NCI-H1436 (cell line): ENCODE measurements around the gene ATP6V1B1.
"Not testable (repeated sequence)": the region's sequence is repeated elsewhere in the genome, so short reads cannot be mapped to it uniquely, and the experiment has no call there.

Source experiments
- DNase-seq: peaks from one replicate; lab custom pipeline; 2025; lab: John Stamatoyannopoulos, UW

Gene ATP6V1B1

GRCh38 chr2:71008342-71008741 lies 72.6 kb downstream of the ATP6V1B1 start:
- no peak for DNase-seq

- DNase-seq, result not testable (repeated sequence)
Observed at GRCh38 chr2:71011786-71012185, 76.1 kb downstream of the ATP6V1B1 start.
